IMR-90 (cell line): ENCODE measurements around the gene RIMS1. TPM values are rescaled to one million over a fixed set of nuclear protein-coding genes. Genes with fewer than 3 reads are reported as not detected.

Experiments used
- ATAC-seq: fragments of 200-7000 bp; cut with Tn5 transposase; 2 replicates; pipeline ENCODE4 v1.9.1; 2020; ENCODE audit warnings: low read depth, mild to moderate bottlenecking, moderate library complexity
- BruUV-seq: library from RNA; stranded (reverse); fragments of 400-500 nt; replicated peaks from 2 replicates; lab custom pipeline; 2021; lab: Mats Ljungman, UMichigan
- CTCF ChIA-PET: fragments of 300-600 bp; formaldehyde crosslinking; extraction: SDS; loops from one replicate; lab custom pipeline; 2021; ENCODE audit warnings: antibody characterized with exemption; lab: Yijun Ruan, JAX
- POLR2A ChIA-PET: fragments of 300-600 bp; sonication (Branson Sonifier 250); formaldehyde crosslinking; loops from one replicate; lab custom pipeline; 2022; ENCODE audit warnings: antibody characterized with exemption; ENCODE audit not compliant: unreplicated experiment; lab: Charles Lee
- DNase-seq: peaks from one replicate; pipeline ENCODE4 v3.0.0; 2013
- H2AFZ ChIP-seq: replicated peaks from 2 replicates; pipeline ENCODE3; 2013; ENCODE audit warnings: low read length, mild to moderate bottlenecking; ENCODE audit not compliant: poor library complexity
- H2AK5ac ChIP-seq: 2 replicates; pipeline ENCODE4 v1.6.1; 2013; ENCODE audit warnings: low read depth, low read length, inconsistent platforms
- H2AK9ac ChIP-seq: replicated peaks from 2 replicates; pipeline ENCODE3; 2013; ENCODE audit warnings: mild to moderate bottlenecking, low read depth, low read length, moderate library complexity; ENCODE audit not compliant: poor library complexity
- H2BK120ac ChIP-seq: 2 replicates; pipeline ENCODE4 v1.6.1; 2013; ENCODE audit warnings: low read depth, low read length, inconsistent platforms
- H2BK15ac ChIP-seq: 3 replicates; pipeline ENCODE4 v1.6.1; 2013; ENCODE audit warnings: low read depth, low read length, inconsistent platforms
- H2BK20ac ChIP-seq: 2 replicates; pipeline ENCODE4 v1.6.1; 2013; ENCODE audit warnings: low read depth, mild to moderate bottlenecking, inconsistent platforms, low read length, moderate library complexity
- H2BK5ac ChIP-seq: 2 replicates; pipeline ENCODE4 v1.6.1; 2013; ENCODE audit warnings: mild to moderate bottlenecking, low read depth, low read length, inconsistent platforms; ENCODE audit not compliant: poor library complexity, severe bottlenecking
- H3K14ac ChIP-seq: replicated peaks from 2 replicates; pipeline ENCODE4 v1.6.1; 2013; ENCODE audit warnings: low read depth, low read length, inconsistent platforms
- H3K18ac ChIP-seq: 2 replicates; pipeline ENCODE4 v1.6.1; 2013; ENCODE audit warnings: low read depth, low read length, control low read depth
- H3K23ac ChIP-seq: 2 replicates; pipeline ENCODE4 v1.6.1; 2013; ENCODE audit warnings: low read depth, low read length, inconsistent platforms
- H3K27ac ChIP-seq: 2 replicates; pipeline ENCODE4 v1.5.1; 2013; ENCODE audit warnings: mild to moderate bottlenecking, control low read depth, low read length; ENCODE audit not compliant: insufficient read depth
- H3K27me3 ChIP-seq: 2 replicates; pipeline ENCODE4 v1.6.1; 2013; ENCODE audit warnings: low read length; ENCODE audit not compliant: control insufficient read depth, insufficient read depth
- H3K36me3 ChIP-seq: 2 replicates; pipeline ENCODE4 v1.6.1; 2013; ENCODE audit warnings: low read length, mixed read lengths; ENCODE audit not compliant: control insufficient read depth, insufficient read depth
- H3K4ac ChIP-seq: 2 replicates; pipeline ENCODE4 v1.6.1; 2013; ENCODE audit warnings: low read depth, low read length, inconsistent platforms
- H3K4me1 ChIP-seq: 2 replicates; pipeline ENCODE4 v1.6.1; 2013; ENCODE audit warnings: low read length, mixed read lengths; ENCODE audit not compliant: control insufficient read depth, insufficient read depth
- H3K4me2 ChIP-seq: 2 replicates; pipeline ENCODE4 v1.6.1; 2013; ENCODE audit warnings: low read depth, mild to moderate bottlenecking, control low read depth, low read length, moderate library complexity
- H3K4me3 ChIP-seq: 2 replicates; pipeline ENCODE4 v1.5.1; 2013; ENCODE audit warnings: low read depth, mild to moderate bottlenecking, control low read depth, low read length, moderate library complexity; ENCODE audit not compliant: insufficient read depth
- H3K56ac ChIP-seq: 2 replicates; pipeline ENCODE4 v1.6.1; 2013; ENCODE audit warnings: low read length, inconsistent platforms; ENCODE audit not compliant: insufficient read depth; ENCODE audit errors: extremely low read depth
- H3K79me1 ChIP-seq, 2 experiments: 2 replicates each; pipeline ENCODE4 v1.6.1; 2013; ENCODE audit warnings: low read length in 2 of 2, inconsistent platforms in 1 of 2, low read depth in 1 of 2
- H3K9ac ChIP-seq: 2 replicates; pipeline ENCODE4 v1.6.1; 2013; ENCODE audit warnings: low read depth, low read length, control low read depth
- H3K9me1 ChIP-seq: 2 replicates; pipeline ENCODE4 v1.6.1; 2013; ENCODE audit warnings: low read length, inconsistent platforms; ENCODE audit not compliant: insufficient read depth
- H3K9me3 ChIP-seq: 2 replicates; pipeline ENCODE4 v1.6.1; 2013; ENCODE audit warnings: low read length; ENCODE audit not compliant: control insufficient read depth, insufficient read depth
- H4K20me1 ChIP-seq: 2 replicates; pipeline ENCODE4 v1.6.1; 2013; ENCODE audit warnings: low read length, inconsistent platforms; ENCODE audit not compliant: insufficient read depth
- H4K5ac ChIP-seq: 2 replicates; pipeline ENCODE4 v1.6.1; 2013; ENCODE audit warnings: mild to moderate bottlenecking, low read depth, low read length, control low read depth
- H4K8ac ChIP-seq, 2 experiments: 2 replicates each; pipeline ENCODE4 v1.6.1; 2013; ENCODE audit warnings: low read depth in 2 of 2, low read length in 2 of 2, control low read depth in 1 of 2, inconsistent platforms in 1 of 2
- H4K91ac ChIP-seq: 2 replicates; pipeline ENCODE4 v1.6.1; 2013; ENCODE audit warnings: low read depth, low read length, inconsistent platforms; ENCODE audit not compliant: insufficient read depth
- RAD21 ChIP-seq: IDR thresholded peaks from 2 replicates; pipeline ENCODE4 v1.6.1; 2012; ENCODE audit warnings: low read length, improper control_type of control experiment
- SMC3 ChIP-seq: fragments of 150-350 bp; IDR thresholded peaks from 2 replicates; pipeline ENCODE4 v1.6.1; 2016; ENCODE audit warnings: low read depth, mild to moderate bottlenecking, antibody characterized with exemption, low read length, moderate library complexity
- WGBS, 2 experiments: methylation state at CpG; one replicate each; pipeline versions ENCODE4 v1.1.5 to v1.1.7; 2013; ENCODE audit warnings: missing lambda C conversion rate in 2 of 2; ENCODE audit not compliant: insufficient read length in 1 of 2; ENCODE audit errors: extremely low coverage in 2 of 2; 5-methylcytosine and 5-hydroxymethylcytosine counted together
- dilution Hi-C: fragments of 300-500 bp; cut with HindIII; formaldehyde crosslinking; loops from one replicate; pipeline ENCODE4 v1.14.3; 2018; ENCODE audit warnings: low sequenced_read_pairs; ENCODE audit not compliant: unreplicated experiment
- in situ Hi-C: fragments of 300-500 bp; cut with MboI; formaldehyde crosslinking; loops from 3 replicates; pipeline ENCODE4 v1.14.3; 2019; ENCODE audit warnings: low sequenced_read_pairs, inconsistent platforms, mixed read lengths
- intact Hi-C: fragments of 100-400 bp; cut with micrococcal nuclease; formaldehyde crosslinking; loops from 2 replicates; pipeline ENCODE4 v1.10.0; 2022
- polyA plus RNA-seq, 3 experiments: library from polyadenylated mRNA; depleted of rRNA; stranded (reverse); fragments of >200 nt; gene quantifications; 2 replicates each; pipeline ENCODE4 v1.2.3, GENCODE V29; 2012; ENCODE audit warnings: low replicate concordance in 1 of 3
- total RNA-seq: library from RNA; depleted of rRNA; stranded (reverse); fragments of >200 nt; gene quantifications from 2 replicates; pipeline ENCODE4 v1.2.3, GENCODE V29; 2012
- TF ChIP-seq, protein P1 (sequence below): fragments of 150-350 bp; IDR thresholded peaks from 2 replicates; pipeline ENCODE4 v1.6.1; 2017; ENCODE audit warnings: mild to moderate bottlenecking, antibody characterized with exemption, low read length, low read depth
- TF ChIP-seq, protein P2 (sequence below): fragments of 150-350 bp; IDR thresholded peaks from 2 replicates; pipeline ENCODE4 v1.6.1; 2016; ENCODE audit warnings: low read depth, mild to moderate bottlenecking, low read length, moderate library complexity, borderline replicate concordance

The RIMS1 gene
- total and polyA plus RNA-seq, 2 of the 4 experiments (the other 2 are of a cell fraction): 0.44 to 3.8 TPM

DNA sequence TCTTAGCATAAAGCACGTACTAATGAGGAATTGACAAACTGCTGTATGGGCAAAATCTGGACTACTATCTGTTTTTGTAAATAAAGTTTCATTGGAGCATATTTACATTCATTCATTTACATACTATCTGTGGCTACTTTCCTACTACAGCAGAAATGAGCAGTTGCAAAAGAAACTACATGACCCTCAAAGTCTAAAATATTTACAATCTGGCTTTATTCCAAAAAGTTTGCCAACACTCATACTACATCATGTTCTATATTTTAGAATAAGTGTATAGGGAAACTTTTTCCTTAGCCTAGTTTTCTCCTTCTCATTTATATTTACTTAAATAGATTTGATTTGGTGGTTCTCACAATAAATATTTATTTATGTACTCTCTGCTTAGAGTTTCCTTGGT, 208.2 kb downstream of the RIMS1 start:
- Histone ChIP-seq H3K4me3 (no peak overlapping the region), H3K79me1 (no peaks in the 10 kb centered on the region), H2AK9ac (no peak overlapping the region), H2AK5ac (no peak overlapping the region), H3K14ac (no peak overlapping the region), H4K5ac (no peak overlapping the region), H3K9ac (no peak overlapping the region), H4K91ac (no peak overlapping the region), H4K8ac (no peak overlapping the region), H3K27ac (no peak overlapping the region), H3K27me3 (peaks cover 4% of the 10 kb centered on the region; the same call in 1 of the 2 replicates), H3K56ac (no peak overlapping the region), H2BK15ac (no peak overlapping the region), H3K4me2 (no peak overlapping the region), H3K4ac (no peak overlapping the region), H3K23ac (no peak overlapping the region), H3K36me3 (no peaks in the 10 kb centered on the region), H4K20me1 (no peaks in the 10 kb centered on the region), H2BK20ac (no peak overlapping the region), H3K9me1 (no peaks in the 10 kb centered on the region), H3K9me3 (no peaks in the 10 kb centered on the region), H2BK5ac (no peak overlapping the region), H3K4me1 (no peaks in the 10 kb centered on the region), H2BK120ac (no peak overlapping the region), H3K18ac (no peak overlapping the region), H2AFZ (no peak overlapping the region)
- dilution Hi-C loops: no loop called here
- intact Hi-C loops: no loop called here
- BruUV-seq: no TSS peak
- TF ChIP-seq RAD21 (no peak), SMC3 (no peak)
- TF ChIP-seq, protein P1, sequence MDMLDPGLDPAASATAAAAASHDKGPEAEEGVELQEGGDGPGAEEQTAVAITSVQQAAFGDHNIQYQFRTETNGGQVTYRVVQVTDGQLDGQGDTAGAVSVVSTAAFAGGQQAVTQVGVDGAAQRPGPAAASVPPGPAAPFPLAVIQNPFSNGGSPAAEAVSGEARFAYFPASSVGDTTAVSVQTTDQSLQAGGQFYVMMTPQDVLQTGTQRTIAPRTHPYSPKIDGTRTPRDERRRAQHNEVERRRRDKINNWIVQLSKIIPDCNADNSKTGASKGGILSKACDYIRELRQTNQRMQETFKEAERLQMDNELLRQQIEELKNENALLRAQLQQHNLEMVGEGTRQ: no peak
- TF ChIP-seq, protein P2, sequence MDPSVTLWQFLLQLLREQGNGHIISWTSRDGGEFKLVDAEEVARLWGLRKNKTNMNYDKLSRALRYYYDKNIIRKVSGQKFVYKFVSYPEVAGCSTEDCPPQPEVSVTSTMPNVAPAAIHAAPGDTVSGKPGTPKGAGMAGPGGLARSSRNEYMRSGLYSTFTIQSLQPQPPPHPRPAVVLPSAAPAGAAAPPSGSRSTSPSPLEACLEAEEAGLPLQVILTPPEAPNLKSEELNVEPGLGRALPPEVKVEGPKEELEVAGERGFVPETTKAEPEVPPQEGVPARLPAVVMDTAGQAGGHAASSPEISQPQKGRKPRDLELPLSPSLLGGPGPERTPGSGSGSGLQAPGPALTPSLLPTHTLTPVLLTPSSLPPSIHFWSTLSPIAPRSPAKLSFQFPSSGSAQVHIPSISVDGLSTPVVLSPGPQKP: no peak
- no peak for ATAC-seq
- WGBS, 2 experiments: no CpG with 5 or more reads among the region's 1 CpG
- no peak for DNase-seq
- POLR2A ChIA-PET: no interaction called here
- in situ Hi-C loops: loop anchor here (25.0 kb wide), 2 partner anchors 707 to 907 kb away; no protein-coding TSS in a partner anchor
- CTCF ChIA-PET: no interaction called here
